Keratinocyte (primary cell): ENCODE measurements around the gene COL11A1. TPM values are rescaled to one million over a fixed set of nuclear protein-coding genes. Genes with fewer than 3 reads are reported as not detected.

Experiments used
- DNase-seq: peaks from one replicate; pipeline ENCODE4 v3.0.0-alpha.2; 2011; ENCODE audit warnings: low read depth, missing footprints, low spot score
- FAIRE-seq: peaks from 2 replicates; lab custom pipeline; 2011; peaks lifted over from hg19 to GRCh38; lab: Jason Lieb, UNC
- H2AFZ ChIP-seq: 2 replicates; pipeline ENCODE4 v1.6.0; 2012; ENCODE audit warnings: low read length, control low read depth, inconsistent platforms; ENCODE audit not compliant: control insufficient read depth
- H3K27ac ChIP-seq: 2 replicates; pipeline ENCODE4 v1.5.1; 2011; ENCODE audit warnings: low read length; ENCODE audit not compliant: control insufficient read depth, insufficient read depth
- H3K27me3 ChIP-seq: 3 replicates; pipeline ENCODE4 v1.6.0; 2011; ENCODE audit warnings: low read length; ENCODE audit not compliant: control insufficient read depth, insufficient read depth; ENCODE audit errors: extremely low read depth
- H3K36me3 ChIP-seq, 2 experiments: 2 replicates in 1 of 2; 3 replicates in 1 of 2; pipeline ENCODE4 v1.5.1; 2011; ENCODE audit warnings: low read length in 2 of 2, mild to moderate bottlenecking in 1 of 2; ENCODE audit not compliant: control insufficient read depth in 2 of 2, insufficient read depth in 2 of 2; ENCODE audit errors: extremely low read depth in 1 of 2
- H3K4me1 ChIP-seq: 3 replicates; pipeline ENCODE4 v1.5.1; 2011; ENCODE audit warnings: low read length; ENCODE audit not compliant: control insufficient read depth, insufficient read depth; ENCODE audit errors: extremely low read depth
- H3K4me2 ChIP-seq: 3 replicates; pipeline ENCODE4 v1.6.0; 2011; ENCODE audit warnings: low read depth, low read length; ENCODE audit not compliant: control insufficient read depth, insufficient read depth; ENCODE audit errors: extremely low read depth
- H3K4me3 ChIP-seq, 3 experiments: fragments of 200-600 bp in 1 of 3; sonication (generic) in 1 of 3; 2 replicates in 2 of 3; 3 replicates in 1 of 3; pipeline ENCODE4 v1.5.1; 2011 to 2016; ENCODE audit warnings: low read length in 3 of 3, mild to moderate bottlenecking in 3 of 3, control low read depth in 2 of 3, inconsistent platforms in 1 of 3, low read depth in 1 of 3, mixed read lengths in 1 of 3, mixed run types in 1 of 3, moderate library complexity in 1 of 3; ENCODE audit not compliant: control insufficient read depth in 2 of 3, insufficient read depth in 2 of 3; ENCODE audit errors: extremely low read depth in 1 of 3
- H3K79me2 ChIP-seq: 2 replicates; pipeline ENCODE4 v1.6.0; 2012; ENCODE audit warnings: low read length; ENCODE audit not compliant: control insufficient read depth, insufficient read depth
- H3K9ac ChIP-seq: 3 replicates; pipeline ENCODE4 v1.6.0; 2011; ENCODE audit warnings: low read length; ENCODE audit not compliant: control insufficient read depth, insufficient read depth; ENCODE audit errors: extremely low read depth
- H3K9me1 ChIP-seq: 3 replicates; pipeline ENCODE4 v1.6.0; 2011; ENCODE audit warnings: low read length; ENCODE audit not compliant: control insufficient read depth, insufficient read depth; ENCODE audit errors: extremely low read depth
- H3K9me3 ChIP-seq: 2 replicates; pipeline ENCODE4 v1.5.1; 2012; ENCODE audit warnings: low read depth, low read length; ENCODE audit not compliant: control insufficient read depth
- H4K20me1 ChIP-seq: 3 replicates; pipeline ENCODE4 v1.6.0; 2011; ENCODE audit warnings: low read length; ENCODE audit not compliant: control insufficient read depth, insufficient read depth; ENCODE audit errors: extremely low read depth
- CTCF ChIP-seq, 3 experiments: IDR thresholded peaks in 1 of 3; conservative IDR thresholded peaks in 1 of 3; optimal IDR thresholded peaks in 1 of 3; 2 replicates in 2 of 3; 3 replicates in 1 of 3; pipeline versions ENCODE3 to v1.5.1; 2011; ENCODE audit warnings: low read length in 3 of 3, mild to moderate bottlenecking in 3 of 3, moderate library complexity in 2 of 3, control low read depth in 1 of 3, inconsistent platforms in 1 of 3; ENCODE audit not compliant: insufficient read depth in 2 of 3; ENCODE audit errors: extremely low read depth in 1 of 3
- EZH2 ChIP-seq: IDR thresholded peaks from one replicate; pipeline ENCODE4 v1.6.1; 2012; ENCODE audit warnings: inconsistent platforms, mild to moderate bottlenecking, low read length, moderate library complexity
- dilution Hi-C: fragments of 300-500 bp; cut with MboI; formaldehyde crosslinking; loops from one replicate; pipeline ENCODE4 v1.7.0; 2020; ENCODE audit warnings: low sequenced_read_pairs; ENCODE audit not compliant: extremely low pct_ligation_motif_present
- polyA plus RNA-seq, 5 experiments: library from polyadenylated mRNA; depleted of rRNA in 3 of 5; stranded (reverse) in 3 of 5; stranded (forward) in 1 of 5; unstranded in 1 of 5; fragments of >200 nt; gene quantifications; 1 replicate in 1 of 5; 2 replicates in 3 of 5; 3 replicates in 1 of 5; pipeline versions ENCODE4 v1.2.1 to v1.2.3, GENCODE V29; 2011 to 2012; ENCODE audit warnings: missing spikeins in 2 of 5, low read depth in 1 of 5, low replicate concordance in 1 of 5

Gene COL11A1
- polyA plus RNA-seq, 1 donor (not counting 4 experiments of a cell fraction or from before 2014, with no cell fraction given): 0.37 TPM

- no peaks in the 10 kb centered on the region for H3K79me2 ChIP-seq
- DNase-seq (no peak), FAIRE-seq (no peak)
- no peaks in the 10 kb centered on the region for H3K9me3 ChIP-seq
- no peak overlapping the region for H3K9ac ChIP-seq
- TF ChIP-seq CTCF (optimal IDR thresholded peaks at IDR 0.05 in 1 of 3, IDR thresholded peaks at IDR 0.05 in 1 of 3, conservative IDR thresholded peaks at IDR 0.05 in 1 of 3; ENCODE audit: extremely low read depth in 1 of 3, insufficient read depth in 2 of 3, low read length in 3 of 3) (no peak), EZH2 (no peak)
- dilution Hi-C loops: no loop called here
- H4K20me1 ChIP-seq: no peaks in the 10 kb centered on the region
- H3K36me3 ChIP-seq: no peaks in the 10 kb centered on the region
- no peaks in the 10 kb centered on the region for H3K27me3 ChIP-seq
- no peak overlapping the region for H2AFZ ChIP-seq
- no peak overlapping the region for H3K27ac ChIP-seq
- no peaks in the 10 kb centered on the region for H3K4me1 ChIP-seq
- no peaks in the 10 kb centered on the region for H3K9me1 ChIP-seq
- H3K4me2 ChIP-seq: no peak overlapping the region
- no peak overlapping the region for H3K4me3 ChIP-seq
Measured at GRCh38 chr1:103024051-103024450, 84.3 kb downstream of the COL11A1 start.

GRCh38 chr1:103002005-103002404, 106.3 kb downstream of the COL11A1 start:
- no peak overlapping the region for H3K4me2 ChIP-seq
- H3K4me3 ChIP-seq: no peak overlapping the region
- TF ChIP-seq EZH2: no peak
- TF ChIP-seq CTCF (optimal IDR thresholded peaks at IDR 0.05 in 1 of 3, IDR thresholded peaks at IDR 0.05 in 1 of 3, conservative IDR thresholded peaks at IDR 0.05 in 1 of 3; ENCODE audit: extremely low read depth in 1 of 3, insufficient read depth in 2 of 3, low read length in 3 of 3): no peak
- no peak for FAIRE-seq
- no peaks in the 10 kb centered on the region for H3K9me3 ChIP-seq
- no peaks in the 10 kb centered on the region for H4K20me1 ChIP-seq
- no peak overlapping the region for H2AFZ ChIP-seq
- H3K27ac ChIP-seq: no peak overlapping the region
- no peaks in the 10 kb centered on the region for H3K9me1 ChIP-seq
- dilution Hi-C loops: no loop called here
- H3K9ac ChIP-seq: no peak overlapping the region
- no peaks in the 10 kb centered on the region for H3K79me2 ChIP-seq
- H3K27me3 ChIP-seq: no peaks in the 10 kb centered on the region
- H3K36me3 ChIP-seq: no peaks in the 10 kb centered on the region
- no peaks in the 10 kb centered on the region for H3K4me1 ChIP-seq
- DNase-seq: no peak
